ENCODE results near the gene SCO2. TPM values are rescaled to one million over a fixed set of nuclear protein-coding genes. Genes with fewer than 3 reads are reported as not detected.

Gene SCO2
- total RNA-seq, 1 experiment from 2014 or later, result 7.0 TPM

GRCh38 chr22:50550395-50550794 is 25.0 kb upstream of the SCO2 start (continued):
- TF ChIP-seq, protein P1, sequence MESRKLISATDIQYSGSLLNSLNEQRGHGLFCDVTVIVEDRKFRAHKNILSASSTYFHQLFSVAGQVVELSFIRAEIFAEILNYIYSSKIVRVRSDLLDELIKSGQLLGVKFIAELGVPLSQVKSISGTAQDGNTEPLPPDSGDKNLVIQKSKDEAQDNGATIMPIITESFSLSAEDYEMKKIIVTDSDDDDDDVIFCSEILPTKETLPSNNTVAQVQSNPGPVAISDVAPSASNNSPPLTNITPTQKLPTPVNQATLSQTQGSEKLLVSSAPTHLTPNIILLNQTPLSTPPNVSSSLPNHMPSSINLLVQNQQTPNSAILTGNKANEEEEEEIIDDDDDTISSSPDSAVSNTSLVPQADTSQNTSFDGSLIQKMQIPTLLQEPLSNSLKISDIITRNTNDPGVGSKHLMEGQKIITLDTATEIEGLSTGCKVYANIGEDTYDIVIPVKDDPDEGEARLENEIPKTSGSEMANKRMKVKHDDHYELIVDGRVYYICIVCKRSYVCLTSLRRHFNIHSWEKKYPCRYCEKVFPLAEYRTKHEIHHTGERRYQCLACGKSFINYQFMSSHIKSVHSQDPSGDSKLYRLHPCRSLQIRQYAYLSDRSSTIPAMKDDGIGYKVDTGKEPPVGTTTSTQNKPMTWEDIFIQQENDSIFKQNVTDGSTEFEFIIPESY (IDR thresholded peaks at IDR 0.05; ENCODE audit: extremely low read depth, insufficient replicate concordance, low read length), result no peak
- TF ChIP-seq RAD21 (IDR thresholded peaks at IDR 0.05; ENCODE audit: low read depth) (no peak), ZNF274 (IDR thresholded peaks at IDR 0.05; ENCODE audit: low read depth, low read length) (no peak), YY1 (IDR thresholded peaks at IDR 0.05; ENCODE audit: extremely low read depth, insufficient replicate concordance, low read depth, low read length) (no peak), EZH2phosphoT487 (IDR thresholded peaks at IDR 0.05; ENCODE audit: borderline replicate concordance) (no peak), CEBPB (IDR thresholded peaks at IDR 0.05; ENCODE audit: low read depth) (no peak), JUND (IDR thresholded peaks at IDR 0.05) (no peak), ZFX (IDR thresholded peaks at IDR 0.05) (no peak)
- TF ChIP-seq, protein P2, sequence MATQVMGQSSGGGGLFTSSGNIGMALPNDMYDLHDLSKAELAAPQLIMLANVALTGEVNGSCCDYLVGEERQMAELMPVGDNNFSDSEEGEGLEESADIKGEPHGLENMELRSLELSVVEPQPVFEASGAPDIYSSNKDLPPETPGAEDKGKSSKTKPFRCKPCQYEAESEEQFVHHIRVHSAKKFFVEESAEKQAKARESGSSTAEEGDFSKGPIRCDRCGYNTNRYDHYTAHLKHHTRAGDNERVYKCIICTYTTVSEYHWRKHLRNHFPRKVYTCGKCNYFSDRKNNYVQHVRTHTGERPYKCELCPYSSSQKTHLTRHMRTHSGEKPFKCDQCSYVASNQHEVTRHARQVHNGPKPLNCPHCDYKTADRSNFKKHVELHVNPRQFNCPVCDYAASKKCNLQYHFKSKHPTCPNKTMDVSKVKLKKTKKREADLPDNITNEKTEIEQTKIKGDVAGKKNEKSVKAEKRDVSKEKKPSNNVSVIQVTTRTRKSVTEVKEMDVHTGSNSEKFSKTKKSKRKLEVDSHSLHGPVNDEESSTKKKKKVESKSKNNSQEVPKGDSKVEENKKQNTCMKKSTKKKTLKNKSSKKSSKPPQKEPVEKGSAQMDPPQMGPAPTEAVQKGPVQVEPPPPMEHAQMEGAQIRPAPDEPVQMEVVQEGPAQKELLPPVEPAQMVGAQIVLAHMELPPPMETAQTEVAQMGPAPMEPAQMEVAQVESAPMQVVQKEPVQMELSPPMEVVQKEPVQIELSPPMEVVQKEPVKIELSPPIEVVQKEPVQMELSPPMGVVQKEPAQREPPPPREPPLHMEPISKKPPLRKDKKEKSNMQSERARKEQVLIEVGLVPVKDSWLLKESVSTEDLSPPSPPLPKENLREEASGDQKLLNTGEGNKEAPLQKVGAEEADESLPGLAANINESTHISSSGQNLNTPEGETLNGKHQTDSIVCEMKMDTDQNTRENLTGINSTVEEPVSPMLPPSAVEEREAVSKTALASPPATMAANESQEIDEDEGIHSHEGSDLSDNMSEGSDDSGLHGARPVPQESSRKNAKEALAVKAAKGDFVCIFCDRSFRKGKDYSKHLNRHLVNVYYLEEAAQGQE (IDR thresholded peaks at IDR 0.05; ENCODE audit: low read depth), result no peak

Data from HCT116 (cell line).